HCT116 (cell line): ENCODE data around the gene SON.

Experiments
- CEBPB ChIP-seq: IDR thresholded peaks from 2 replicates; pipeline ENCODE4 v1.6.1; 2012; ENCODE audit warnings: low read depth
- ELF1 ChIP-seq: IDR thresholded peaks from 2 replicates; pipeline ENCODE4 v1.6.1; 2012; ENCODE audit warnings: low read depth, borderline replicate concordance
- EZH2 ChIP-seq: fragments of 200-600 bp; sonication (generic); IDR thresholded peaks from 2 replicates; pipeline ENCODE4 v1.6.1; 2017; ENCODE audit warnings: antibody characterized with exemption, mixed run types
- EZH2phosphoT487 ChIP-seq: fragments of 200-600 bp; IDR thresholded peaks from 2 replicates; pipeline ENCODE4 v1.6.1; 2018; ENCODE audit warnings: antibody characterized with exemption, borderline replicate concordance
- POLR2A ChIP-seq: IDR thresholded peaks from 2 replicates; pipeline ENCODE4 v1.7.0; 2011; ENCODE audit warnings: borderline replicate concordance; ENCODE audit not compliant: insufficient read depth, insufficient read length; ENCODE audit errors: extremely low read depth
- POLR2AphosphoS5 ChIP-seq: IDR thresholded peaks from 2 replicates; pipeline ENCODE4 v1.6.1; 2011; ENCODE audit warnings: mild to moderate bottlenecking, low read depth, low read length, moderate library complexity
- RAD21 ChIP-seq: IDR thresholded peaks from 2 replicates; pipeline ENCODE4 v1.6.1; 2012; ENCODE audit warnings: low read depth, mild to moderate bottlenecking
- YY1 ChIP-seq: IDR thresholded peaks from 2 replicates; pipeline ENCODE4 v1.6.1; 2011; ENCODE audit warnings: low read length, low read depth, moderate library complexity, mild to moderate bottlenecking; ENCODE audit not compliant: insufficient replicate concordance; ENCODE audit errors: extremely low read depth
- TF ChIP-seq, protein P1 (sequence below), 3 experiments: fragments of 200-600 bp in 1 of 3; sonication (generic) in 1 of 3; IDR thresholded peaks in 2 of 3; conservative IDR thresholded peaks in 1 of 3; 2 replicates each; pipeline ENCODE4 v1.5.1; 2012 to 2017; ENCODE audit warnings: low read depth in 2 of 3, low read length in 2 of 3, antibody characterized with exemption in 1 of 3, borderline replicate concordance in 1 of 3, control low read depth in 1 of 3, mild to moderate bottlenecking in 1 of 3, mixed read lengths in 1 of 3, mixed run types in 1 of 3, moderate library complexity in 1 of 3; ENCODE audit not compliant: insufficient read depth in 1 of 3
- TF ChIP-seq, protein P2 (sequence below): IDR thresholded peaks from 2 replicates; pipeline ENCODE4 v1.6.1; 2012
- TF ChIP-seq, protein P3 (sequence below): IDR thresholded peaks from 2 replicates; pipeline ENCODE4 v1.6.1; 2012; ENCODE audit warnings: low read depth

DNA sequence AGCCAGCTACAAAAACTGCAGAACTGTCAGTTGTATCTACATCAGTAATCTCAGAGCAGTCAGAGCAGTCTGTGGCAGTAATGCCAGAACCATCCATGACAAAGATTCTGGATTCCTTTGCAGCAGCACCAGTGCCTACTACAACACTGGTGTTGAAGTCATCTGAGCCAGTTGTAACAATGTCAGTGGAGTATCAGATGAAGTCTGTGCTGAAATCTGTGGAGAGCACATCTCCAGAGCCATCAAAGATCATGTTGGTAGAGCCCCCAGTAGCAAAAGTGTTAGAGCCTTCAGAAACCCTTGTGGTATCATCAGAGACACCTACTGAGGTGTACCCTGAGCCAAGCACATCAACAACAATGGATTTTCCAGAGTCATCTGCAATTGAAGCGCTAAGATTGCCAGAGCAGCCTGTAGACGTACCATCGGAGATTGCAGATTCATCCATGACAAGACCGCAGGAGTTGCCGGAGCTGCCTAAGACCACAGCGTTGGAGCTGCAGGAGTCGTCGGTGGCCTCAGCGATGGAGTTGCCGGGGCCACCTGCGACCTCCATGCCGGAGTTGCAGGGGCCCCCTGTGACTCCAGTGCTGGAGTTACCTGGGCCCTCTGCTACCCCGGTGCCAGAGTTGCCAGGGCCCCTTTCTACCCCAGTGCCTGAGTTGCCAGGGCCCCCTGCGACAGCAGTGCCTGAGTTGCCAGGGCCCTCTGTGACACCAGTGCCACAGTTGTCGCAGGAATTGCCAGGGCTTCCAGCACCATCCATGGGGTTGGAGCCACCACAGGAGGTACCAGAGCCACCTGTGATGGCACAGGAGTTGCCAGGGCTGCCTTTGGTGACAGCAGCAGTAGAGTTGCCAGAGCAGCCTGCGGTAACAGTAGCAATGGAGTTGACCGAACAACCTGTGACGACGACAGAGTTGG, 7.3 kb downstream of the SON start:
- TF ChIP-seq EZH2 (no peak), POLR2A (no peak), EZH2phosphoT487 (no peak), POLR2AphosphoS5 (no peak), ELF1 (no peak), YY1 (no peak), RAD21 (no peak), CEBPB (no peak)
- TF ChIP-seq, protein P1, sequence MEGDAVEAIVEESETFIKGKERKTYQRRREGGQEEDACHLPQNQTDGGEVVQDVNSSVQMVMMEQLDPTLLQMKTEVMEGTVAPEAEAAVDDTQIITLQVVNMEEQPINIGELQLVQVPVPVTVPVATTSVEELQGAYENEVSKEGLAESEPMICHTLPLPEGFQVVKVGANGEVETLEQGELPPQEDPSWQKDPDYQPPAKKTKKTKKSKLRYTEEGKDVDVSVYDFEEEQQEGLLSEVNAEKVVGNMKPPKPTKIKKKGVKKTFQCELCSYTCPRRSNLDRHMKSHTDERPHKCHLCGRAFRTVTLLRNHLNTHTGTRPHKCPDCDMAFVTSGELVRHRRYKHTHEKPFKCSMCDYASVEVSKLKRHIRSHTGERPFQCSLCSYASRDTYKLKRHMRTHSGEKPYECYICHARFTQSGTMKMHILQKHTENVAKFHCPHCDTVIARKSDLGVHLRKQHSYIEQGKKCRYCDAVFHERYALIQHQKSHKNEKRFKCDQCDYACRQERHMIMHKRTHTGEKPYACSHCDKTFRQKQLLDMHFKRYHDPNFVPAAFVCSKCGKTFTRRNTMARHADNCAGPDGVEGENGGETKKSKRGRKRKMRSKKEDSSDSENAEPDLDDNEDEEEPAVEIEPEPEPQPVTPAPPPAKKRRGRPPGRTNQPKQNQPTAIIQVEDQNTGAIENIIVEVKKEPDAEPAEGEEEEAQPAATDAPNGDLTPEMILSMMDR (IDR thresholded peaks at IDR 0.05 in 2 of 3, conservative IDR thresholded peaks at IDR 0.05 in 1 of 3; ENCODE audit: borderline replicate concordance in 1 of 3, insufficient read depth in 1 of 3, low read depth in 2 of 3, low read length in 2 of 3), result no peak
- TF ChIP-seq, protein P2, sequence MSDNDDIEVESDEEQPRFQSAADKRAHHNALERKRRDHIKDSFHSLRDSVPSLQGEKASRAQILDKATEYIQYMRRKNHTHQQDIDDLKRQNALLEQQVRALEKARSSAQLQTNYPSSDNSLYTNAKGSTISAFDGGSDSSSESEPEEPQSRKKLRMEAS, result no peak
- TF ChIP-seq, protein P3, sequence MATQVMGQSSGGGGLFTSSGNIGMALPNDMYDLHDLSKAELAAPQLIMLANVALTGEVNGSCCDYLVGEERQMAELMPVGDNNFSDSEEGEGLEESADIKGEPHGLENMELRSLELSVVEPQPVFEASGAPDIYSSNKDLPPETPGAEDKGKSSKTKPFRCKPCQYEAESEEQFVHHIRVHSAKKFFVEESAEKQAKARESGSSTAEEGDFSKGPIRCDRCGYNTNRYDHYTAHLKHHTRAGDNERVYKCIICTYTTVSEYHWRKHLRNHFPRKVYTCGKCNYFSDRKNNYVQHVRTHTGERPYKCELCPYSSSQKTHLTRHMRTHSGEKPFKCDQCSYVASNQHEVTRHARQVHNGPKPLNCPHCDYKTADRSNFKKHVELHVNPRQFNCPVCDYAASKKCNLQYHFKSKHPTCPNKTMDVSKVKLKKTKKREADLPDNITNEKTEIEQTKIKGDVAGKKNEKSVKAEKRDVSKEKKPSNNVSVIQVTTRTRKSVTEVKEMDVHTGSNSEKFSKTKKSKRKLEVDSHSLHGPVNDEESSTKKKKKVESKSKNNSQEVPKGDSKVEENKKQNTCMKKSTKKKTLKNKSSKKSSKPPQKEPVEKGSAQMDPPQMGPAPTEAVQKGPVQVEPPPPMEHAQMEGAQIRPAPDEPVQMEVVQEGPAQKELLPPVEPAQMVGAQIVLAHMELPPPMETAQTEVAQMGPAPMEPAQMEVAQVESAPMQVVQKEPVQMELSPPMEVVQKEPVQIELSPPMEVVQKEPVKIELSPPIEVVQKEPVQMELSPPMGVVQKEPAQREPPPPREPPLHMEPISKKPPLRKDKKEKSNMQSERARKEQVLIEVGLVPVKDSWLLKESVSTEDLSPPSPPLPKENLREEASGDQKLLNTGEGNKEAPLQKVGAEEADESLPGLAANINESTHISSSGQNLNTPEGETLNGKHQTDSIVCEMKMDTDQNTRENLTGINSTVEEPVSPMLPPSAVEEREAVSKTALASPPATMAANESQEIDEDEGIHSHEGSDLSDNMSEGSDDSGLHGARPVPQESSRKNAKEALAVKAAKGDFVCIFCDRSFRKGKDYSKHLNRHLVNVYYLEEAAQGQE, result no peak
